ENCODE data around the gene IGFALS. TPM values are rescaled to one million over a fixed set of nuclear protein-coding genes. Genes with fewer than 3 reads are reported as not detected.

Gene IGFALS
- total RNA-seq, 2 donors from 2014 or later = not detected

- no peaks in the 10 kb centered on the region for H3K9me3 ChIP-seq
- peaks cover 78% of the 10 kb centered on the region for H3K36me3 ChIP-seq
- H3K27ac ChIP-seq = no peak overlapping the region
- TF ChIP-seq CTCF (IDR thresholded peaks at IDR 0.05) = no peak
- no peaks in the 10 kb centered on the region for H3K4me1 ChIP-seq
- H3K27me3 ChIP-seq = no peaks in the 10 kb centered on the region
- no peak overlapping the region for H3K4me3 ChIP-seq
- DNase-seq (ENCODE audit: low spot score) = no peak
Observed at GRCh38 chr16:1747934-1748333, 45.6 kb downstream of the IGFALS start.

GRCh38 chr16:1746693-1747195 lies 46.8 kb downstream of the IGFALS start:
- no peaks in the 10 kb centered on the region for H3K27me3 ChIP-seq
- H3K36me3 ChIP-seq = peaks cover 66% of the 10 kb centered on the region
- H3K9me3 ChIP-seq = no peaks in the 10 kb centered on the region
- TF ChIP-seq CTCF (IDR thresholded peaks at IDR 0.05) = no peak
- no peak for DNase-seq (ENCODE audit: low spot score)
- H3K27ac ChIP-seq = no peak overlapping the region
- H3K4me1 ChIP-seq = no peaks in the 10 kb centered on the region
- H3K4me3 ChIP-seq = no peak overlapping the region

- DNase-seq (ENCODE audit: low spot score) = no peak
- Histone ChIP-seq H3K4me3 (no peak overlapping the region), H3K27me3 (no peaks in the 10 kb centered on the region), H3K27ac (no peak overlapping the region), H3K36me3 (peaks cover 62% of the 10 kb centered on the region), H3K4me1 (peaks cover 0 to 3% of the 10 kb centered on the region in 2 donors), H3K9me3 (no peaks in the 10 kb centered on the region)
- TF ChIP-seq CTCF (IDR thresholded peaks at IDR 0.05) = no peak
Observed at GRCh38 chr16:1745900-1746692, 47.4 kb downstream of the IGFALS start.

- Histone ChIP-seq H3K36me3 (peaks cover 59% of the 10 kb centered on the region), H3K9me3 (no peaks in the 10 kb centered on the region), H3K4me1 (peaks cover 0 to 4% of the 10 kb centered on the region in 2 donors), H3K27ac (no peak overlapping the region), H3K4me3 (no peak overlapping the region), H3K27me3 (no peaks in the 10 kb centered on the region)
- DNase-seq (ENCODE audit: low spot score) = no peak
- no peak for TF ChIP-seq CTCF (IDR thresholded peaks at IDR 0.05)
Observed at GRCh38 chr16:1745181-1745899, 48.2 kb downstream of the IGFALS start.

GRCh38 chr16:1744338-1744840 lies 49.1 kb downstream of the IGFALS start:
- no peak for DNase-seq (ENCODE audit: low spot score)
- peaks cover 0 to 4% of the 10 kb centered on the region in 2 donors for H3K4me1 ChIP-seq
- H3K36me3 ChIP-seq = peaks cover 52% of the 10 kb centered on the region
- no peaks in the 10 kb centered on the region for H3K9me3 ChIP-seq
- TF ChIP-seq CTCF (IDR thresholded peaks at IDR 0.05) = no peak
- H3K27me3 ChIP-seq = no peaks in the 10 kb centered on the region
- no peak overlapping the region for H3K4me3 ChIP-seq
- no peak overlapping the region for H3K27ac ChIP-seq

All from right atrium auricular region (tissue), 2 donors.